KOPT-K1 (cell line): ENCODE measurements around the gene BIRC2.
A peak's percentile ranks its signal among the peaks of the same experiment; 100 is the strongest.

ENCODE experiments used
- H3K27ac ChIP-seq: fragments of 200-600 bp; sonication (generic); 2 replicates; pipeline ENCODE4 v1.5.1; 2016; ENCODE audit warnings: antibody characterized with exemption, mild to moderate bottlenecking, low read depth, low read length; ENCODE audit not compliant: poor library complexity, severe bottlenecking
- H3K36me3 ChIP-seq: fragments of 200-600 bp; sonication (generic); 2 replicates; pipeline ENCODE4 v1.5.1; 2017; ENCODE audit warnings: antibody characterized with exemption, mild to moderate bottlenecking, low read length, moderate library complexity; ENCODE audit not compliant: insufficient read depth
- H3K9me3 ChIP-seq: fragments of 200-600 bp; sonication (generic); 2 replicates; pipeline ENCODE4 v1.5.1; 2017; ENCODE audit warnings: antibody characterized with exemption, low read length, mild to moderate bottlenecking; ENCODE audit not compliant: insufficient read depth, poor library complexity, severe bottlenecking

BIRC2 gene

GRCh38 chr11:102396708-102397563 lies 49.9 kb downstream of the BIRC2 start:
- peaks cover 93% of the 10 kb centered on the region for H3K36me3 ChIP-seq
- H3K27ac ChIP-seq = no peak overlapping the region
- H3K9me3 ChIP-seq = no peaks in the 10 kb centered on the region

- Histone ChIP-seq H3K36me3 (peaks cover 99% of the 10 kb centered on the region), H3K27ac (no peak overlapping the region), H3K9me3 (no peaks in the 10 kb centered on the region)
Measured at GRCh38 chr11:102398297-102398696, 51.3 kb downstream of the BIRC2 start.

- Histone ChIP-seq H3K27ac (no peak overlapping the region), H3K9me3 (no peaks in the 10 kb centered on the region), H3K36me3 (peaks cover 97% of the 10 kb centered on the region)
Measured at GRCh38 chr11:102399189-102399588, 52.2 kb downstream of the BIRC2 start.

DNA sequence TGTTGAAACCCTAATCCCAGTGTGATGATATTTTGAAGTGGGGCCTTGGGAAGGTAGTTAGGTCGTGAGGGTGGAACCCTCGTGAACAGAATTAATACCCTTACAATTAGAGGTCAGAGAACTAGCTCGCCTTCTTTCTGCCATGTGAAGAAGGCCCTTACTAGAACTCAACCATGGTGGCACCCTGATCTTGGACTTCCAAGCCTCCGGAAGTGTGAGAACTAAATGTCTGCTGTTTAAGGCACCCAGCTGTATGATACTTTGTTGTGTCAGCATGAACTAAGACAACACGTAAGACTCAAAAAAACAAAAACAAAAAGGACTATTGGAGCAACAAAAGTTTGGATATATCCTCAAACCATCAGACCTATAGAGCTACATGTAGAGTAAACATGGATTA lies 53.6 kb downstream of the BIRC2 start:
- no peaks in the 10 kb centered on the region for H3K9me3 ChIP-seq
- peaks cover 85% of the 10 kb centered on the region for H3K36me3 ChIP-seq
- no peak overlapping the region for H3K27ac ChIP-seq

GRCh38 chr11:102401905-102402304 lies 54.9 kb downstream of the BIRC2 start:
- no peak overlapping the region for H3K27ac ChIP-seq
- no peaks in the 10 kb centered on the region for H3K9me3 ChIP-seq
- peaks cover 82% of the 10 kb centered on the region for H3K36me3 ChIP-seq

GRCh38 chr11:102402548-102402947 lies 55.5 kb downstream of the BIRC2 start:
- H3K9me3 ChIP-seq = no peaks in the 10 kb centered on the region
- no peak overlapping the region for H3K27ac ChIP-seq
- peaks cover 79% of the 10 kb centered on the region for H3K36me3 ChIP-seq

GRCh38 chr11:102405501-102405900 lies 58.5 kb downstream of the BIRC2 start:
- Histone ChIP-seq H3K36me3 (peaks cover 76% of the 10 kb centered on the region), H3K9me3 (no peaks in the 10 kb centered on the region), H3K27ac (no peak overlapping the region)

- no peaks in the 10 kb centered on the region for H3K9me3 ChIP-seq
- peaks cover 75% of the 10 kb centered on the region for H3K36me3 ChIP-seq
- H3K27ac ChIP-seq = no peak overlapping the region
Measured at GRCh38 chr11:102406099-102406498, 59.1 kb downstream of the BIRC2 start.

GRCh38 chr11:102407901-102408300 lies 60.9 kb downstream of the BIRC2 start:
- Histone ChIP-seq H3K27ac (no peak overlapping the region), H3K36me3 (peaks cover 61% of the 10 kb centered on the region), H3K9me3 (no peaks in the 10 kb centered on the region)

DNA sequence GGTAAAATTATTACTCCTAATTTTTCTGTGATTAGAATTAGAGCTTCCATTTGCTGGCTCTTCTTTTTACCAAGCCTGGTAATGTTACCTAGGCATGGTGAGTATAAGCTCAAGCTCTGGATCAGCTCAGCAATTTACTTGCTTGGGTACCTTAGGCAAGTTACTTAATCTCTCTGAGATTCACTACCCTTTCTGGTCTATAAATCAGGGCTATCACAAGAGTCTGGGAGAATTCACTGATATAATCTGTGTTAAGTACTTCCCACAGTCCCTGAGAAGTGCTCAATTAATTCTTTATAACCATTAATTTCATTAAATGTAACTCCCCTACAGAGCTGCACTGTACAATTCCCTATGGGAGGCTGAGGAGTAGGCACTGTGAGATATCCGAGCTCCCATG lies 61.3 kb downstream of the BIRC2 start:
- Histone ChIP-seq H3K9me3 (no peaks in the 10 kb centered on the region), H3K36me3 (peaks cover 56% of the 10 kb centered on the region), H3K27ac (no peak overlapping the region)

DNA sequence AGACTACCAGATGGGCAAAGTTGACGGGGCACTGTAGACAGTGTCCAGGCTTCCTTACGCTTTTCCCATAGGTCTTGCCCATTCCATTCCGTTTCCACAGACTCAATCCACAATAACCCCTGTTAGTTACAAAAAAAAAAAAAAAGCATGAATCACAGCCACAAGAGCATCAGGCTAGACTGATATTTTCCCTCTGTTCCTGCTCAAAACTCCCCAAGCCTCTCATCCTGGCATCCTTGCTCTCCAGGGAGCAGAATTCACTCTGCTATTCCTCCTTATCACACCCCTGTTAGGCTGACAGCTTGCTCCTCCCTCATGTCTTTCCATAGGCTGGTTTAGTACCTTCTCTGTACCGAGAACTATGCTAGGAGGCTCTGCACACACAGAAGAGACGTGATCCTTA lies 63.4 kb downstream of the BIRC2 start:
- Histone ChIP-seq H3K36me3 (peaks cover 49% of the 10 kb centered on the region), H3K9me3 (no peaks in the 10 kb centered on the region), H3K27ac (no peak overlapping the region)

DNA sequence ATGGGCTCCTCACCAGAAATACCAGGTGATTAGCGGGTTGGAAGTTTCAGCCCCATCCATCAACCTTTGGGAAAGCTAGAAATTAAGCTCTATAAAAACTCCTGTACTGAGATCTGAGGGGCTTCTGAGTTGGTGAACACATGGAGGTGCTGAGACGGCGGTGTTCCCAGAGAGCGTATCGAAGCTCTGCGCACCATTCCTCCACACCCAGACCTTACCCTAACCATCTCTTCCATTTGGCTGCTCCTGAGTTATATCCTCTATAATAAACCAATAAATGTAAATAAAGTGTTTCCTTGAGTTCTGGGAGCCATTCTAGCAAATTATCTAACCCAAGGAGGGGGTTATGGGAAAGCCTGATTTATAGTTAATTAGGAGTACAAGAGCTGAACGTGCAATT lies 64.1 kb downstream of the BIRC2 start:
- H3K9me3 ChIP-seq = peaks cover 2% of the 10 kb centered on the region
- peaks cover 42% of the 10 kb centered on the region for H3K36me3 ChIP-seq
- H3K27ac ChIP-seq = no peak overlapping the region

DNA sequence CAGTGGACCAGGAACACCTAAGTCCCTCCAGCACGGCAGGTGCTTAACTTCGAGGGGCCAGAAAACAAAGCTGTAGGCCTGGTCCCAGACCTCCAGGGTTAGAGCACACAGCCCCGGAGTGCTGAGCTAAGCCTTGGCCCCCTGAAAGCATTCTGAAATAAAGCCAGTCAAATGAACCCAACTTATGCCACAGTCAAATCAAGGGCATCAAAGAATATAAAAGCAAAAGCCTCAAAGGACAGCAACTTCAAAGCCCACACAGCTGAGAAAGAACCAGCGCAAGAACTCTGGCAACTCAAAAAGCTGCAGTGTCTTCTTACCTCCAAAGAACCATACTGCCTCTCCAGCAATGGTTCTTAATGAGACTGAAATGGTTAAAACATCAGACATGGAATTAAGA lies 66.5 kb downstream of the BIRC2 start:
- peaks cover 43% of the 10 kb centered on the region for H3K36me3 ChIP-seq
- peaks cover 21% of the 10 kb centered on the region for H3K9me3 ChIP-seq
- H3K27ac ChIP-seq = peak overlapping the region; percentile 4

DNA sequence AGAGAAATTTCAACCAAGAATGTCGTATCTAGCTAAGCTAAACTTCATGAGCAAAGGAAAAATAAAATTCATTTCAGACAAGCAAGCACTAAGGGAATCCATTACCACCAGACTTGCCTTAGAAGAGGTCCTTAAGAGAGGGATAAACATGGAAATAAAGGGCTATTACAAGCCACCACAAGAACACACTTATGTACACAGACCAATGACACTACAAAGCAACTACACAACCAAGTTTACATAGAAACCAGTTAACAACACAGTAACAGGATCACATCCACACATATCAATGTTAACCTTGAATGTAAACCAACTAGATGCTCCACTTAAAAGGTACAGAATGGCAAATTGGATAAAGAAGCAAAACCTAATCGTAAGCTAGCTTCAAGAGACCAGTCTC lies 67.5 kb downstream of the BIRC2 start:
- Histone ChIP-seq H3K27ac (no peak overlapping the region), H3K36me3 (peaks cover 45% of the 10 kb centered on the region), H3K9me3 (peaks cover 26% of the 10 kb centered on the region)

DNA sequence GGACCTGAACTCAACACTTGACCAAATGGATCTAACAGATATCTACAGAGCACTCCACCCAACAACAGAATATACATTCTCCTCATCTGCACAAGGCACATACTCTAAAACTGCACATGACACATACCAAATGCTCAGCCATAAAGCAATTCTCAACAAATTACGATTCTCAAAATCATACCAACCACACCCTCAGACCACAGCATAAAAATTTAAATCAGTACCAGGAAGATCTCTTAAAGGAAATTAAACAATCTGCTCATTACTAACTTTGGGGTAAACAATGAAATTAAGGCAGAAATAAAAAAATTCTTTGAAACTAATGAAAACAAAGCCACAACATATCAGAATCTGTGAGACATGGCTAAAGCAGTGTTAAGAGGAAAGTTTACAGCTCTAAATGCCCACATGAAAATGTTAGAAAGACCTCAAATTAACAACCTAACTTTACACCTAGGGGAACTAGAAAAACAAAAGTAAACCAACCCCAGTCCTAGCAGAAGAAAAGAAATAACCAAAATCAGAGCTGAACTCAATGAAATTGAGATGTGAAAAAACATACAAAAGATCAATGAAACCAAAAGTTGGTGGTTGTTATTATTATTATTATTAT lies 68.4 kb downstream of the BIRC2 start:
- peaks cover 45% of the 10 kb centered on the region for H3K36me3 ChIP-seq
- peaks cover 26% of the 10 kb centered on the region for H3K9me3 ChIP-seq
- H3K27ac ChIP-seq = no peak overlapping the region

- H3K36me3 ChIP-seq = peaks cover 41% of the 10 kb centered on the region
- peaks cover 26% of the 10 kb centered on the region for H3K9me3 ChIP-seq
- H3K27ac ChIP-seq = no peak overlapping the region
Measured at GRCh38 chr11:102416976-102417375, 70.0 kb downstream of the BIRC2 start.
